Measurements from ENCODE around the gene PDE9A.
"Not testable (repeated sequence)": the region's sequence is repeated elsewhere in the genome, so short reads cannot be mapped to it uniquely, and the experiment has no call there.

PDE9A gene

GRCh38 chr21:42624936-42625335 lies 28.5 kb upstream of the PDE9A start:
- DNase-seq, result no peak

GRCh38 chr21:42626171-42626570 lies 27.2 kb upstream of the PDE9A start:
- no peak for DNase-seq

- no peak for DNase-seq
Observed at GRCh38 chr21:42627527-42628289, 25.7 kb upstream of the PDE9A start.

- not testable (repeated sequence) for DNase-seq
Observed at GRCh38 chr21:42628466-42629061, 24.9 kb upstream of the PDE9A start.

GRCh38 chr21:42629933-42630589 lies 23.4 kb upstream of the PDE9A start:
- no peak for DNase-seq

- DNase-seq, result no peak
Observed at GRCh38 chr21:42630626-42631025, 22.8 kb upstream of the PDE9A start.

- DNase-seq, result no peak
Observed at GRCh38 chr21:42631142-42631541, 22.3 kb upstream of the PDE9A start.

GRCh38 chr21:42632336-42632751 lies 21.1 kb upstream of the PDE9A start:
- no peak for DNase-seq

- DNase-seq, result no peak
Observed at GRCh38 chr21:42632771-42633690, 20.4 kb upstream of the PDE9A start.

GRCh38 chr21:42633858-42634257 lies 19.6 kb upstream of the PDE9A start:
- no peak for DNase-seq

GRCh38 chr21:42635848-42636519 lies 17.4 kb upstream of the PDE9A start:
- DNase-seq, result no peak

GRCh38 chr21:42636520-42637266 lies 16.7 kb upstream of the PDE9A start:
- no peak for DNase-seq

- no peak for DNase-seq
Observed at GRCh38 chr21:42637267-42638041, 16.0 kb upstream of the PDE9A start.

- DNase-seq, result no peak
Observed at GRCh38 chr21:42638266-42638863, 15.1 kb upstream of the PDE9A start.

- DNase-seq, result no peak
Observed at GRCh38 chr21:42639646-42640152, 13.7 kb upstream of the PDE9A start.

- no peak for DNase-seq
Observed at GRCh38 chr21:42640486-42640885, 12.9 kb upstream of the PDE9A start.

- DNase-seq, result no peak
Observed at GRCh38 chr21:42641311-42642218, 11.9 kb upstream of the PDE9A start.

- DNase-seq, result no peak
Observed at GRCh38 chr21:42642219-42642745, 11.1 kb upstream of the PDE9A start.

Data from NCI-H748 treated with DMSO at 0.1 percent for 48 hours (cell line).